ENCODE data around the gene PCNX4. TPM values are rescaled to one million over a fixed set of nuclear protein-coding genes. Genes with fewer than 3 reads are reported as not detected.

PCNX4 gene
- total and polyA plus RNA-seq, 2 experiments from 2014 or later: 39.7 to 129 TPM

DNA sequence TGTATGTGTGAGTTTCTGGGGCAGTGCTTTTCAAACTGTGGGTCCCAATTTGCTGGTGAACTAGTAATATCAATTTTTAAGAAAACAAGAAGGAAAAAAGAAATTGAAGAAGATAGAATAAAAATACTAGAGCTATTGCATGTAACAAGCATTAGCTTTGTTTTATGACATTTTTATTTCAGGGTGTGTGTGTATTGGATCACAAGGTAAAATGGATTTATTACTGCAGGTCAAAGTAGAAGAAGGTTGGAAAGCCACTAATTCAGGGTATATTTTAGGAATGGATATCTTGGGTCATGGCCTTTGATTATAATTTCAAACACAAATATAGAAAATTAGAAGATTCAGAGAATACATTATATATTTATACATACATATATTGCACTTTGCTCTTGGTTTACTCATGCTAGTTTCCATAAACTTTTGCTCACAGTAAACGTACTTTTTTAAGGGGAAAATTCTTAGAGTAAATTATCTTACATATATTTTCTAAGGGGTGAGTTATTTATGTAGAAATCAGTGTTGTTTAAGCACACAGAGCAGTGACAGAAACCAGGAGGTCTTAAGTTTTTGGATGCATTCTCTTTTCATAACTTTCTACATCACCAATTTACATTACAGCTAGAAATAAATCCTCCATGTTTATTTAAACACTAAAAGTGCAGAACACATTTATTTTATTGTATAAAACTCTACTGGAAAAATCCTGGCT is 122.8 kb downstream of the PCNX4 start:
- H3K27me3 ChIP-seq: no peaks in the 10 kb centered on the region
- H3K27ac ChIP-seq: no peak overlapping the region
- no peaks in the 10 kb centered on the region for H3K36me3 ChIP-seq
- no peaks in the 10 kb centered on the region for H3K4me1 ChIP-seq (ENCODE audit: low read depth)
- TF ChIP-seq, protein P1, sequence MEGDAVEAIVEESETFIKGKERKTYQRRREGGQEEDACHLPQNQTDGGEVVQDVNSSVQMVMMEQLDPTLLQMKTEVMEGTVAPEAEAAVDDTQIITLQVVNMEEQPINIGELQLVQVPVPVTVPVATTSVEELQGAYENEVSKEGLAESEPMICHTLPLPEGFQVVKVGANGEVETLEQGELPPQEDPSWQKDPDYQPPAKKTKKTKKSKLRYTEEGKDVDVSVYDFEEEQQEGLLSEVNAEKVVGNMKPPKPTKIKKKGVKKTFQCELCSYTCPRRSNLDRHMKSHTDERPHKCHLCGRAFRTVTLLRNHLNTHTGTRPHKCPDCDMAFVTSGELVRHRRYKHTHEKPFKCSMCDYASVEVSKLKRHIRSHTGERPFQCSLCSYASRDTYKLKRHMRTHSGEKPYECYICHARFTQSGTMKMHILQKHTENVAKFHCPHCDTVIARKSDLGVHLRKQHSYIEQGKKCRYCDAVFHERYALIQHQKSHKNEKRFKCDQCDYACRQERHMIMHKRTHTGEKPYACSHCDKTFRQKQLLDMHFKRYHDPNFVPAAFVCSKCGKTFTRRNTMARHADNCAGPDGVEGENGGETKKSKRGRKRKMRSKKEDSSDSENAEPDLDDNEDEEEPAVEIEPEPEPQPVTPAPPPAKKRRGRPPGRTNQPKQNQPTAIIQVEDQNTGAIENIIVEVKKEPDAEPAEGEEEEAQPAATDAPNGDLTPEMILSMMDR (IDR thresholded peaks at IDR 0.05; ENCODE audit: low read depth, low read length): no peak
- H3K4me3 ChIP-seq: no peak overlapping the region
- no peaks in the 10 kb centered on the region for H3K9me3 ChIP-seq (ENCODE audit: low read depth)
- no peak for DNase-seq (ENCODE audit: low read depth in 1 of 2, low spot score in 1 of 2)

DNA sequence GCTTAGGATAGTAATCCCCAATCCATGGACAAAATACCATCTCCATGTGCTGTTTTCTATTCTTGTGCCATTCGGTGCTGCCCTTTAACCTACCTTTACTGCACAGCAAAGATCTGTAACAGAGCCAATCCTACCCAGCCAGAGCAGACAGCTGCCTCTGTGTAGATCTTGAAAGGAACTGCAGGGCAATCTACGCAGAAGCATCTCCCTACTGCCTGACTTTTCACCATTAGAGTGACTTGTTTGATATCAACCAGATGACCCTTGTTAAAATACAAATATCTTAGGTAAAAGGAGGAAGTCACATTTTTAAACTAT is 123.4 kb downstream of the PCNX4 start:
- Histone ChIP-seq H3K27me3 (no peaks in the 10 kb centered on the region), H3K9me3 (ENCODE audit: low read depth) (no peaks in the 10 kb centered on the region), H3K27ac (no peak overlapping the region), H3K4me1 (ENCODE audit: low read depth) (no peaks in the 10 kb centered on the region), H3K4me3 (no peak overlapping the region), H3K36me3 (no peaks in the 10 kb centered on the region)
- TF ChIP-seq, protein P1 (IDR thresholded peaks at IDR 0.05; ENCODE audit: low read depth, low read length): no peak
- DNase-seq (ENCODE audit: low read depth in 1 of 2, low spot score in 1 of 2): no peak

DNA sequence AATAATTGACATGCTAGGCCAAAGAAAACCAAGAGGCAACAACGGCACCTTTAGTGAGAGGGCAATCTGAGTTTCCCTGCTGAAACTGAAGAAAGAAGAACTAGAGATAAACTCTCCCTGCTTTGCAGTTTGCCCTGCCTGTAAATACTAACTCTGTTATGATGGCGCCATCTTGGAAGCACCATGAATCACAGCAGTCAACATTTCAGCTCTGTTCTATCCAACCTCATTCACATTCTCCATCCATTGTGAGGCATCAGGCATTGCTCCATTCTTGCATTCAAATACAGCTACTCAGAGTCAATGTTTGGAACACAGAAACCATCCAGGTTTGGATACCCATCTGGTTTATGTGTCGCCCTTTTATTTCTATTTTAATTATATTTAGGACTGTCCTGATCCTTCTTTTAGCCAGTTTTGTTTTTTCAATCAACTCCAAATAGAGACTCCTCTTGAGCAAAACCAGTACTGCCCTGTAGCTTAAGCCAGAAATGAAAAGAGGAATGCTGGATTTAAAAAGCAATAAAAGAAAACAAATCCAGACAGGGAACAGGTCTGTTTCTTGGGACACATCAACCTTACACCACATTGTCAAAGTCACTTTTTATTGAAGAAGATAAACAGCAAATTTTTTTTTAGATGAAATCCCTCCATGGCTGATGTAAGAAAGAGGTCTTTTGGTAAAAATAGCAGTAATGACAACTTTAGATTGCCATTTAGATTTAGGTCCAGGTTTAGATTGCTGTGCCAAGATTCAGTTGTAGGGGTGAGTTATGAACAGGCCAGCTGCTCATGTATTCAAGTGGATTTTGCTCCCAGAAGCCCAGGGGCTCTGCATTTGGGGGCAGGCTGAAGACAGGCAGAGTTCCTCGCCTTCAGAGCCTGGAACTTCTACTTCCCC is 124.0 kb downstream of the PCNX4 start:
- Histone ChIP-seq H3K9me3 (ENCODE audit: low read depth) (no peaks in the 10 kb centered on the region), H3K36me3 (no peaks in the 10 kb centered on the region), H3K27me3 (no peaks in the 10 kb centered on the region), H3K27ac (no peak overlapping the region), H3K4me3 (no peak overlapping the region), H3K4me1 (ENCODE audit: low read depth) (no peaks in the 10 kb centered on the region)
- TF ChIP-seq, protein P1 (IDR thresholded peaks at IDR 0.05; ENCODE audit: low read depth, low read length): no peak
- no peak for DNase-seq (ENCODE audit: low read depth in 1 of 2, low spot score in 1 of 2)

DNA sequence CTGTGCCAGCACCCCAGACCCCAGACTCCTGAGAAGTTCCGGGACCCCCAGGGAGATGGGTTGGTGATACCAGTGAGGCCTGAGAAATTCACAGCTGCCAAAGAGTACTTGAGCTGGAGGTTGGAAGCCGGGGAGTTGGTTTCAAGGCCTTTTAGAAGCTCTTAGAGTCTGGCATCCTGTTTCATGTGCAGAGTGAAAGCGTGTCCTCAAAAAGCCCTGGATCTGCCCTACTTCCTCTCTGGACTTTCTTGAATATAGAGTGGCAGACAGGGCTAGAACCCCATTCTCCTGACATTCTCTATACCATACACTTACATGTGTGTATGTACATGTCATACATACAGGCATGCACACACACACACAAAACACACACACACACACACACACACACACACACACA is 126.0 kb downstream of the PCNX4 start:
- Histone ChIP-seq H3K27me3 (no peaks in the 10 kb centered on the region), H3K27ac (no peak overlapping the region), H3K4me3 (no peak overlapping the region), H3K36me3 (no peaks in the 10 kb centered on the region), H3K9me3 (ENCODE audit: low read depth) (no peaks in the 10 kb centered on the region), H3K4me1 (ENCODE audit: low read depth) (no peaks in the 10 kb centered on the region)
- DNase-seq (ENCODE audit: low read depth in 1 of 2, low spot score in 1 of 2): peak in 1 of 2 donors; percentile 9
- TF ChIP-seq, protein P1 (IDR thresholded peaks at IDR 0.05; ENCODE audit: low read depth, low read length): no peak

Other genes starting within 250 kb of the PCNX4 start
- 1.5 and 2.5 TPM in 2 replicates for gene RTN1, start 221.1 kb upstream of the PCNX4 start, total RNA-seq
- 0.89 and 3.4 TPM in 2 replicates for gene RTN1, start 221.1 kb upstream of the PCNX4 start, polyA plus RNA-seq
- gene LRRC9, start 171.8 kb upstream of the PCNX4 start, total RNA-seq: 0.24 and 2.6 TPM in 2 replicates
- gene LRRC9, start 171.8 kb upstream of the PCNX4 start, polyA plus RNA-seq: 0.80 and 1.2 TPM in 2 replicates
- gene DHRS7, start 73.5 kb downstream of the PCNX4 start, total RNA-seq: 24.1 and 32.3 TPM in 2 replicates
- 36.4 and 61.6 TPM in 2 replicates for gene DHRS7, start 73.5 kb downstream of the PCNX4 start, polyA plus RNA-seq
- gene PPM1A, start 157.3 kb downstream of the PCNX4 start, total RNA-seq: 19.6 and 20.8 TPM in 2 replicates
- gene PPM1A, start 157.3 kb downstream of the PCNX4 start, polyA plus RNA-seq: 22.3 and 24.1 TPM in 2 replicates